Prostate gland (tissue), 2 donors: ENCODE measurements around the gene COL1A2. TPM values are rescaled to one million over a fixed set of nuclear protein-coding genes. Genes with fewer than 3 reads are reported as not detected.

Experiments used
- DNase-seq: peaks from one replicate; pipeline ENCODE4 v3.0.0-alpha.2; 2019; ENCODE audit warnings: low spot score
- H3K27ac ChIP-seq, 2 donors: fragments of 200-600 bp; sonication (generic); 2 replicates each; pipeline ENCODE4 v1.5.1; 2017 to 2019
- H3K27me3 ChIP-seq: fragments of 200-600 bp; sonication (generic); replicated peaks from 2 replicates; pipeline ENCODE4 v1.5.1; 2019; ENCODE audit not compliant: insufficient read depth
- H3K36me3 ChIP-seq, 2 donors: fragments of 200-600 bp; sonication (generic); 1 replicate in 1 of 2; 2 replicates in 1 of 2; pipeline versions ENCODE4 v1.5.1 to v1.8.1; 2017 to 2019
- H3K4me1 ChIP-seq: fragments of 200-600 bp; sonication (generic); replicated peaks from 2 replicates; pipeline ENCODE4 v1.5.1; 2019
- H3K4me3 ChIP-seq, 2 donors: fragments of 200-600 bp; sonication (generic); 2 replicates each; pipeline ENCODE4 v1.5.1; 2017 to 2019
- H3K9me3 ChIP-seq: fragments of 200-600 bp; sonication (generic); 2 replicates; pipeline ENCODE4 v1.5.1; 2017
- POLR2A ChIP-seq: fragments of 450-650 bp; IDR thresholded peaks from one replicate; pipeline ENCODE4 v1.6.1; 2016; ENCODE audit warnings: antibody characterized with exemption, mild to moderate bottlenecking
- POLR2AphosphoS5 ChIP-seq: sonication (generic); formaldehyde crosslinking; IDR thresholded peaks from one replicate; pipeline ENCODE4 v1.6.1; 2017; ENCODE audit warnings: antibody characterized with exemption
- whole genome bisulfite sequencing: methylation state at CpG from one replicate; pipeline ENCODE4 v1.1.5; 2018; 5-methylcytosine and 5-hydroxymethylcytosine counted together
- intact Hi-C: fragments of 100-400 bp; cut with DNase I; formaldehyde crosslinking; loops from one replicate; pipeline ENCODE4 v1.14.2; 2022
- total RNA-seq, 2 donors: library from RNA; depleted of rRNA; stranded (reverse); fragments of >200 nt; gene quantifications; one replicate each; pipeline ENCODE4 v1.1.0, GENCODE V29; 2016
- TF ChIP-seq, protein P1 (sequence below), 4 experiments: fragments of 200-600 bp in 2 of 4; fragments of 450-650 bp in 2 of 4; sonication (generic) in 2 of 4; IDR thresholded peaks; 1 replicate in 3 of 4; 2 replicates in 1 of 4; pipeline ENCODE4 v1.5.1; 2016 to 2019; ENCODE audit warnings: antibody characterized with exemption in 4 of 4, mild to moderate bottlenecking in 2 of 4, moderate library complexity in 2 of 4

COL1A2 gene
- total RNA-seq, 2 donors from 2014 or later, result 51.2 to 805 TPM

DNA sequence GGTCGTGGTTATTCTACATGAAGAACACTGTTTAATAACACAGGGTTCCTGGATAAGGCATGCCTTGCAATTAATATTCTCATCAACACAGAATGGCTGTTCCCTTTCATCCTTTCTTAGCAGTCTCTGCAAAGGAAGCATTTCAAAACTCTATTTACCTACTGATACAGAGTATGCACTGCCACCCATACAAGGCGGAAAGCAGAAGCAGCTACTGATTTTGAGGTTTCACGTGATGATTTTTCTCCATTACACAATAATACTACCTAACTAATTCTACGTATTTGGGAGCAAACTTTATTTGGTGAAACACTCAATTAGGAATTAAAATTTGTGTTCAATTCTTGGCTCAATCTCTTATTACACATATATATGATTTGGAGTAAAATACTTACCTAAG, 43.0 kb upstream of the COL1A2 start:
- TF ChIP-seq POLR2AphosphoS5 (no peak), POLR2A (no peak)
- TF ChIP-seq, protein P1, sequence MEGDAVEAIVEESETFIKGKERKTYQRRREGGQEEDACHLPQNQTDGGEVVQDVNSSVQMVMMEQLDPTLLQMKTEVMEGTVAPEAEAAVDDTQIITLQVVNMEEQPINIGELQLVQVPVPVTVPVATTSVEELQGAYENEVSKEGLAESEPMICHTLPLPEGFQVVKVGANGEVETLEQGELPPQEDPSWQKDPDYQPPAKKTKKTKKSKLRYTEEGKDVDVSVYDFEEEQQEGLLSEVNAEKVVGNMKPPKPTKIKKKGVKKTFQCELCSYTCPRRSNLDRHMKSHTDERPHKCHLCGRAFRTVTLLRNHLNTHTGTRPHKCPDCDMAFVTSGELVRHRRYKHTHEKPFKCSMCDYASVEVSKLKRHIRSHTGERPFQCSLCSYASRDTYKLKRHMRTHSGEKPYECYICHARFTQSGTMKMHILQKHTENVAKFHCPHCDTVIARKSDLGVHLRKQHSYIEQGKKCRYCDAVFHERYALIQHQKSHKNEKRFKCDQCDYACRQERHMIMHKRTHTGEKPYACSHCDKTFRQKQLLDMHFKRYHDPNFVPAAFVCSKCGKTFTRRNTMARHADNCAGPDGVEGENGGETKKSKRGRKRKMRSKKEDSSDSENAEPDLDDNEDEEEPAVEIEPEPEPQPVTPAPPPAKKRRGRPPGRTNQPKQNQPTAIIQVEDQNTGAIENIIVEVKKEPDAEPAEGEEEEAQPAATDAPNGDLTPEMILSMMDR (IDR thresholded peaks at IDR 0.05), result no peak
- no peak overlapping the region for H3K27ac ChIP-seq
- intact Hi-C loops, result no loop called here

DNA sequence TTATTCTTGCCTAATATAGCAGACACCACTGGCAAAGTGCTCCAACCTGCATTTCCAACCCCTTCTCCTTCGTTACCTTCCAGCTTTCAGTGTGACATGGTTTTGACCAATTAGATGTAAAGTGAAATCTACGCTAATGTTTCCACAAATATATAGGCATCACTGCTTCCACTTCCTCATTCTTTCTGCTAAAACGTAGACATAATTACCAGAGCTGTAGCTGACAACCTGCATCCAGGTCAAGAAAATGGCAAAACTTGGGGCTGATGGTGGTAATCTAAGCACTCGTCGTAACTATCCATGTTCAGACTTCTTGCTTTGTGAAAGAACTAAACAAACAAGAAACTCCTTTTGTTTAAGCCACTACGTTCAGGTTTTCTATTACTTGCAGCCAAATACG, 41.8 kb upstream of the COL1A2 start:
- no peak overlapping the region for H3K27ac ChIP-seq
- H3K9me3 ChIP-seq, result no peaks in the 10 kb centered on the region
- DNase-seq, result no peak
- no peaks in the 10 kb centered on the region for H3K27me3 ChIP-seq
- 54% methylated on average over 7 of the region's 7 CpGs for WGBS
- no peaks in the 10 kb centered on the region for H3K4me1 ChIP-seq
- no peaks in the 10 kb centered on the region for H3K36me3 ChIP-seq
- intact Hi-C loops, result no loop called here
- no peak for TF ChIP-seq POLR2A
- TF ChIP-seq, protein P1 (IDR thresholded peaks at IDR 0.05), result no peak
- TF ChIP-seq POLR2AphosphoS5, result no peak
- no peak overlapping the region for H3K4me3 ChIP-seq

More for the DNA sequence above, 43.0 kb upstream of the COL1A2 start:
- Histone ChIP-seq H3K9me3 (no peaks in the 10 kb centered on the region), H3K4me3 (no peak overlapping the region), H3K4me1 (no peaks in the 10 kb centered on the region), H3K36me3 (no peaks in the 10 kb centered on the region), H3K27me3 (no peaks in the 10 kb centered on the region)
- WGBS, result 77% methylated on average over 4 of the region's 4 CpGs
- DNase-seq, result no peak

DNA sequence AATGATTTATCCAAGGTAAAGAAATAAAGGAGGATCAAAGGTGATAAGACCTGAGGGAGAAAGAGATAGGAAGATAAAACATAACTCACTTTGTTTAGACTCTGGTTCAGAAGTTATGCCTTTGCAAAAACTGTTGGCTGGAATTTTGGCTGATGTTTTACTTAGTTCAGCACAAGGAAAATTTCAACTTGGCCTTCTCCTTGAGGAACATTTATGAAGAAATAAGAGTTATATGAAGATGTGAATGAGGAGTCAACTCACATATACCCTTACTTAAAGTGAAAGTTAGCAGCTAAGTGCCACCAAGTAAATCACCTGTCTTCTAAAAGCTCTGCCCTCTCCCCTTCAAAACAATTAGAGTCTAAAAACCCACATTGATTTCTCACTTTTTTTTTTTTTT, 39.7 kb upstream of the COL1A2 start:
- H3K27me3 ChIP-seq, result no peaks in the 10 kb centered on the region
- TF ChIP-seq POLR2A, result no peak
- TF ChIP-seq POLR2AphosphoS5, result no peak
- TF ChIP-seq, protein P1 (IDR thresholded peaks at IDR 0.05), result no peak
- intact Hi-C loops, result loop anchor here (2.0 kb wide), 1 partner anchor 54 kb away; no protein-coding TSS in a partner anchor
- no peak overlapping the region for H3K4me3 ChIP-seq
- H3K4me1 ChIP-seq, result no peaks in the 10 kb centered on the region
- no peak overlapping the region for H3K27ac ChIP-seq
- no peak for DNase-seq
- H3K9me3 ChIP-seq, result no peaks in the 10 kb centered on the region
- H3K36me3 ChIP-seq, result no peaks in the 10 kb centered on the region

- intact Hi-C loops, result loop anchor here (2.0 kb wide), 1 partner anchor 55 kb away; no protein-coding TSS in a partner anchor
- Histone ChIP-seq H3K9me3 (no peaks in the 10 kb centered on the region), H3K27me3 (no peaks in the 10 kb centered on the region), H3K27ac (no peak overlapping the region), H3K4me1 (no peaks in the 10 kb centered on the region), H3K4me3 (no peak overlapping the region), H3K36me3 (no peaks in the 10 kb centered on the region)
- WGBS, result 54% methylated on average over 7 of the region's 7 CpGs
- TF ChIP-seq, protein P1 (IDR thresholded peaks at IDR 0.05), result no peak
- TF ChIP-seq POLR2AphosphoS5 (no peak), POLR2A (no peak)
- DNase-seq, result no peak
Observed at GRCh38 chr7:94355454-94355853, 39.2 kb upstream of the COL1A2 start.

DNA sequence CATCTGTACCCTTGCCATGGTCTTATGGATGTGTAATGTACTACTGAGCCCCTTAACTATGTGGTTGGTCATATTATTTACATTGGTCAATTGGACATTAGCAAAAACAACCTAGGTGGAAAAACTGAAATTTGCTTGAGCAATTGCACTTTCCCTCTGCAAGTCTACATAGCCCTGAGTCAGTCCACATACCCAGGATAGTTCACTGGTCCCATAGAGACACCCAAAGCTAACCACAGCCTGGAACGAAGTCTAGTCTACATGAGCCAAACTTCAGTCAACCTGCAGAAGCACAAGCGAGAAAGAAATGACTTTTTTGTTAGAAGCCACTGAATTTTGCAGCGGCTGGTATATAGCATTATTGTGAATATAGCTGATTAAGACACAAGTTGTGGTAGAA, 37.6 kb upstream of the COL1A2 start:
- no peak for TF ChIP-seq POLR2AphosphoS5
- TF ChIP-seq, protein P1 (IDR thresholded peaks at IDR 0.05), result no peak
- no peak for TF ChIP-seq POLR2A
- WGBS, result 98% methylated on average over 3 of the region's 3 CpGs
- intact Hi-C loops, result no loop called here

More for the DNA sequence above, 37.6 kb upstream of the COL1A2 start:
- no peaks in the 10 kb centered on the region for H3K4me1 ChIP-seq
- no peak overlapping the region for H3K27ac ChIP-seq
- no peaks in the 10 kb centered on the region for H3K36me3 ChIP-seq
- H3K9me3 ChIP-seq, result no peaks in the 10 kb centered on the region
- no peak for DNase-seq
- H3K4me3 ChIP-seq, result no peak overlapping the region
- no peaks in the 10 kb centered on the region for H3K27me3 ChIP-seq
